Panc1 (cell line): ENCODE measurements around the gene ALDH4A1. TPM values are rescaled to one million over a fixed set of nuclear protein-coding genes. Genes with fewer than 3 reads are reported as not detected.

ENCODE experiments used
- ATAC-seq: fragments of 200-7000 bp; cut with Tn5 transposase; 2 replicates; pipeline ENCODE4 v1.9.1; 2020; ENCODE audit warnings: mild to moderate bottlenecking, moderate library complexity
- BruUV-seq: library from RNA; stranded (reverse); fragments of 400-500 nt; replicated peaks from 2 replicates; lab custom pipeline; 2021; lab: Mats Ljungman, UMichigan
- CTCF ChIA-PET: fragments of 300-600 bp; sonication (Branson Sonifier 250); formaldehyde crosslinking; loops from one replicate; lab custom pipeline; 2022; ENCODE audit warnings: antibody characterized with exemption; lab: Charles Lee
- POLR2A ChIA-PET: fragments of 300-600 bp; sonication (Branson Sonifier 250); formaldehyde crosslinking; loops from one replicate; lab custom pipeline; 2022; ENCODE audit warnings: antibody characterized with exemption; lab: Charles Lee
- DNase-seq: peaks from one replicate; pipeline ENCODE4 v3.0.0-alpha.2; 2010; ENCODE audit warnings: low read depth, low spot score
- H3K27ac ChIP-seq: 2 replicates; pipeline ENCODE4 v1.5.1; 2011; ENCODE audit warnings: mild to moderate bottlenecking, low read length, inconsistent platforms
- H3K27me3 ChIP-seq: fragments of 200-500 bp; sonication (Bioruptor generic); 2 replicates; pipeline ENCODE4 v1.6.0; 2014; ENCODE audit warnings: low read length, inconsistent platforms; ENCODE audit not compliant: control insufficient read depth, insufficient read depth
- H3K36me3 ChIP-seq: fragments of 200-500 bp; sonication (Bioruptor generic); 2 replicates; pipeline ENCODE4 v1.5.1; 2014; ENCODE audit warnings: inconsistent platforms, mild to moderate bottlenecking, low read length, moderate library complexity; ENCODE audit not compliant: control insufficient read depth, insufficient read depth
- H3K4me1 ChIP-seq: 2 replicates; pipeline ENCODE4 v1.5.1; 2011; ENCODE audit warnings: inconsistent platforms, mild to moderate bottlenecking, low read length, moderate library complexity; ENCODE audit not compliant: control insufficient read depth, insufficient read depth
- H3K4me3 ChIP-seq, 2 experiments: 2 replicates each; pipeline ENCODE4 v1.5.1; 2011 to 2012; ENCODE audit warnings: low read depth in 2 of 2, low read length in 2 of 2, mild to moderate bottlenecking in 2 of 2, inconsistent platforms in 1 of 2, moderate library complexity in 1 of 2
- H3K9me3 ChIP-seq: fragments of 200-500 bp; sonication (Bioruptor generic); 2 replicates; pipeline ENCODE4 v1.5.1; 2014; ENCODE audit warnings: low read depth, mild to moderate bottlenecking, inconsistent platforms, low read length, moderate library complexity; ENCODE audit not compliant: control insufficient read depth, insufficient read depth
- CTCF ChIP-seq: fragments of 450-650 bp; IDR thresholded peaks from 2 replicates; pipeline ENCODE4 v1.5.1; 2017; ENCODE audit warnings: mild to moderate bottlenecking
- POLR2AphosphoS5 ChIP-seq: IDR thresholded peaks from 2 replicates; pipeline ENCODE4 v1.6.1; 2012; ENCODE audit warnings: mild to moderate bottlenecking, low read depth, low read length, moderate library complexity
- REST ChIP-seq, 2 experiments: IDR thresholded peaks; 2 replicates each; pipeline ENCODE4 v1.6.1; 2011 to 2012; ENCODE audit warnings: low read depth in 2 of 2, control low read depth in 1 of 2, low read length in 1 of 2, mild to moderate bottlenecking in 1 of 2, moderate library complexity in 1 of 2; ENCODE audit not compliant: insufficient read depth in 1 of 2
- SIN3A ChIP-seq: IDR thresholded peaks from 2 replicates; pipeline ENCODE4 v1.6.1; 2012; ENCODE audit warnings: low read depth, mild to moderate bottlenecking, low read length, moderate library complexity, borderline replicate concordance; ENCODE audit not compliant: insufficient read depth
- TCF7L2 ChIP-seq: IDR thresholded peaks from 2 replicates; pipeline ENCODE4 v1.6.1; 2011; ENCODE audit warnings: mild to moderate bottlenecking, low read depth, low read length, inconsistent platforms
- in situ Hi-C: cut with HindIII; loops from 2 replicates; pipeline ENCODE4 v1.10.0; 2016; ENCODE audit warnings: low sequenced_read_pairs, low pct_unique_long_range_greater_than_20kb
- intact Hi-C: fragments of 100-400 bp; cut with micrococcal nuclease; formaldehyde crosslinking; loops from one replicate; pipeline ENCODE4 v1.10.0; 2022; ENCODE audit not compliant: unreplicated experiment
- total RNA-seq: library from RNA; stranded (reverse); gene quantifications from one replicate; pipeline ENCODE4 v1.2.1, GENCODE V29; 2021; ENCODE audit not compliant: unreplicated experiment

ALDH4A1 gene
- total RNA-seq, 1 experiment from 2014 or later = 21.7 TPM

- BruUV-seq = no TSS peak
- Histone ChIP-seq H3K9me3 (no peaks in the 10 kb centered on the region), H3K4me3 (no peak overlapping the region), H3K4me1 (no peaks in the 10 kb centered on the region), H3K27ac (no peak overlapping the region), H3K27me3 (no peaks in the 10 kb centered on the region), H3K36me3 (no peaks in the 10 kb centered on the region)
- CTCF ChIA-PET = no interaction called here
- no peak for DNase-seq
- in situ Hi-C loops = no loop called here
- POLR2A ChIA-PET = no interaction called here
- intact Hi-C loops = no loop called here
- no peak for TF ChIP-seq CTCF
- no peak for TF ChIP-seq SIN3A
- TF ChIP-seq POLR2AphosphoS5 = no peak
- no peak for TF ChIP-seq TCF7L2
- no peak for TF ChIP-seq REST (IDR thresholded peaks at IDR 0.05; ENCODE audit: insufficient read depth in 1 of 2, low read depth in 2 of 2, low read length in 1 of 2)
- ATAC-seq = no peak
Observed at GRCh38 chr1:18880585-18880984, 21.8 kb downstream of the ALDH4A1 start.

- no peak for ATAC-seq
- Histone ChIP-seq H3K4me3 (no peak overlapping the region), H3K27ac (no peak overlapping the region), H3K4me1 (no peaks in the 10 kb centered on the region), H3K9me3 (no peaks in the 10 kb centered on the region), H3K36me3 (no peaks in the 10 kb centered on the region), H3K27me3 (no peaks in the 10 kb centered on the region)
- no peak for DNase-seq
- BruUV-seq = no TSS peak
- in situ Hi-C loops = no loop called here
- no peak for TF ChIP-seq TCF7L2
- TF ChIP-seq SIN3A = no peak
- TF ChIP-seq CTCF = no peak
- no peak for TF ChIP-seq POLR2AphosphoS5
- no peak for TF ChIP-seq REST (IDR thresholded peaks at IDR 0.05; ENCODE audit: insufficient read depth in 1 of 2, low read depth in 2 of 2, low read length in 1 of 2)
- POLR2A ChIA-PET = no interaction called here
- CTCF ChIA-PET = no interaction called here
- intact Hi-C loops = loop anchor here (5.0 kb wide), 1 partner anchor 283 kb away; no protein-coding TSS in a partner anchor
Observed at GRCh38 chr1:18879791-18880309, 22.5 kb downstream of the ALDH4A1 start.
